ENCODE measurements around the gene GALNTL6. TPM values are rescaled to one million over a fixed set of nuclear protein-coding genes. Genes with fewer than 3 reads are reported as not detected.

GALNTL6 gene
- total and polyA plus RNA-seq, 3 experiments from 2014 or later, result not detected

- H3K36me3 ChIP-seq (ENCODE audit: insufficient read depth, low read length), result no peaks in the 10 kb centered on the region
- POLR2A ChIA-PET, result no interaction called here
- H3K27me3 Mint-ChIP-seq, result no peaks in the 10 kb centered on the region
- H3K4me1 Mint-ChIP-seq, result no peaks in the 10 kb centered on the region
- H3K4me3 Mint-ChIP-seq, result no peak overlapping the region
- no peak overlapping the region for H3K27ac Mint-ChIP-seq
- no peaks in the 10 kb centered on the region for H3K36me3 Mint-ChIP-seq
- H3K4me1 ChIP-seq (ENCODE audit: insufficient read depth, low read length), result no peaks in the 10 kb centered on the region
- CTCF ChIA-PET, result no interaction called here
- no peak overlapping the region for H3K4me3 ChIP-seq (ENCODE audit: low read length)
- no peaks in the 10 kb centered on the region for H3K9me3 ChIP-seq (ENCODE audit: low read length)
- no peak overlapping the region for H3K27ac ChIP-seq (ENCODE audit: low read depth, low read length)
- peaks cover 2 to 11% (median 5%) of the 10 kb centered on the region in 5 donors for H3K9me3 Mint-ChIP-seq
- DNase-seq, result no peak
- no peaks in the 10 kb centered on the region for H3K27me3 ChIP-seq (ENCODE audit: insufficient read depth, low read length, poor library complexity, severe bottlenecking)
These were observed 708.0 kb downstream of the GALNTL6 start for GRCh38 chr4:172521248-172521647.

GRCh38 chr4:172521680-172522079 lies 708.5 kb downstream of the GALNTL6 start:
- Histone ChIP-seq H3K4me1 (ENCODE audit: insufficient read depth, low read length) (no peaks in the 10 kb centered on the region), H3K36me3 (ENCODE audit: insufficient read depth, low read length) (no peaks in the 10 kb centered on the region), H3K27me3 (ENCODE audit: insufficient read depth, low read length, poor library complexity, severe bottlenecking) (no peaks in the 10 kb centered on the region), H3K9me3 (ENCODE audit: low read length) (no peaks in the 10 kb centered on the region), H3K27ac (ENCODE audit: low read depth, low read length) (no peak overlapping the region), H3K4me3 (ENCODE audit: low read length) (no peak overlapping the region)
- H3K27ac Mint-ChIP-seq, result no peak overlapping the region
- H3K36me3 Mint-ChIP-seq, result no peaks in the 10 kb centered on the region
- ChIA-PET CTCF (no interaction called here), POLR2A (no interaction called here)
- H3K4me1 Mint-ChIP-seq, result no peaks in the 10 kb centered on the region
- H3K27me3 Mint-ChIP-seq, result no peaks in the 10 kb centered on the region
- peaks cover 2 to 7% (median 5%) of the 10 kb centered on the region in 5 donors for H3K9me3 Mint-ChIP-seq
- DNase-seq, result no peak
- no peak overlapping the region for H3K4me3 Mint-ChIP-seq

- Mint-ChIP-seq H3K36me3 (no peaks in the 10 kb centered on the region), H3K9me3 (peaks cover 0 to 41% (median 6%) of the 10 kb centered on the region in 5 donors), H3K4me3 (no peak overlapping the region), H3K27me3 (no peaks in the 10 kb centered on the region), H3K4me1 (no peaks in the 10 kb centered on the region), H3K27ac (no peak overlapping the region)
- no peak for DNase-seq
- ChIA-PET CTCF (no interaction called here), POLR2A (no interaction called here)
- Histone ChIP-seq H3K4me1 (ENCODE audit: insufficient read depth, low read length) (no peaks in the 10 kb centered on the region), H3K36me3 (ENCODE audit: insufficient read depth, low read length) (no peaks in the 10 kb centered on the region), H3K9me3 (ENCODE audit: low read length) (no peaks in the 10 kb centered on the region), H3K27ac (ENCODE audit: low read depth, low read length) (no peak overlapping the region), H3K27me3 (ENCODE audit: insufficient read depth, low read length, poor library complexity, severe bottlenecking) (no peaks in the 10 kb centered on the region), H3K4me3 (ENCODE audit: low read length) (no peak overlapping the region)
These were observed 730.0 kb downstream of the GALNTL6 start for GRCh38 chr4:172543249-172543648.

GRCh38 chr4:172546782-172547181 lies 733.6 kb downstream of the GALNTL6 start:
- no peak overlapping the region for H3K27ac Mint-ChIP-seq
- ChIA-PET CTCF (no interaction called here), POLR2A (no interaction called here)
- DNase-seq, result no peak
- no peaks in the 10 kb centered on the region for H3K27me3 Mint-ChIP-seq
- H3K27me3 ChIP-seq (ENCODE audit: insufficient read depth, low read length, poor library complexity, severe bottlenecking), result no peaks in the 10 kb centered on the region
- peaks cover 0 to 18% (median 3%) of the 10 kb centered on the region in 5 donors for H3K9me3 Mint-ChIP-seq
- no peaks in the 10 kb centered on the region for H3K9me3 ChIP-seq (ENCODE audit: low read length)
- H3K4me1 Mint-ChIP-seq, result no peaks in the 10 kb centered on the region
- no peak overlapping the region for H3K27ac ChIP-seq (ENCODE audit: low read depth, low read length)
- H3K36me3 Mint-ChIP-seq, result no peaks in the 10 kb centered on the region
- H3K4me1 ChIP-seq (ENCODE audit: insufficient read depth, low read length), result no peaks in the 10 kb centered on the region
- no peak overlapping the region for H3K4me3 Mint-ChIP-seq
- no peak overlapping the region for H3K4me3 ChIP-seq (ENCODE audit: low read length)
- H3K36me3 ChIP-seq (ENCODE audit: insufficient read depth, low read length), result no peaks in the 10 kb centered on the region

- no peaks in the 10 kb centered on the region for H3K4me1 ChIP-seq (ENCODE audit: insufficient read depth, low read length)
- no peaks in the 10 kb centered on the region for H3K9me3 ChIP-seq (ENCODE audit: low read length)
- CTCF ChIA-PET, result no interaction called here
- H3K27ac ChIP-seq (ENCODE audit: low read depth, low read length), result no peak overlapping the region
- H3K4me3 Mint-ChIP-seq, result no peak overlapping the region
- no peak overlapping the region for H3K4me3 ChIP-seq (ENCODE audit: low read length)
- H3K36me3 Mint-ChIP-seq, result no peaks in the 10 kb centered on the region
- H3K27ac Mint-ChIP-seq, result no peak overlapping the region
- no peaks in the 10 kb centered on the region for H3K27me3 ChIP-seq (ENCODE audit: insufficient read depth, low read length, poor library complexity, severe bottlenecking)
- no peaks in the 10 kb centered on the region for H3K4me1 Mint-ChIP-seq
- H3K36me3 ChIP-seq (ENCODE audit: insufficient read depth, low read length), result no peaks in the 10 kb centered on the region
- peaks cover 0 to 14% (median 3%) of the 10 kb centered on the region in 5 donors for H3K9me3 Mint-ChIP-seq
- no peak for DNase-seq
- H3K27me3 Mint-ChIP-seq, result no peaks in the 10 kb centered on the region
- POLR2A ChIA-PET, result no interaction called here
These were observed 734.5 kb downstream of the GALNTL6 start for GRCh38 chr4:172547724-172548123.

GRCh38 chr4:172553216-172553615 lies 740.0 kb downstream of the GALNTL6 start:
- CTCF ChIA-PET, result no interaction called here
- Histone ChIP-seq H3K27me3 (ENCODE audit: insufficient read depth, low read length, poor library complexity, severe bottlenecking) (no peaks in the 10 kb centered on the region), H3K36me3 (ENCODE audit: insufficient read depth, low read length) (no peaks in the 10 kb centered on the region), H3K4me1 (ENCODE audit: insufficient read depth, low read length) (no peaks in the 10 kb centered on the region), H3K9me3 (ENCODE audit: low read length) (no peaks in the 10 kb centered on the region), H3K4me3 (ENCODE audit: low read length) (no peak overlapping the region), H3K27ac (ENCODE audit: low read depth, low read length) (no peak overlapping the region)
- H3K27ac Mint-ChIP-seq, result no peak overlapping the region
- H3K4me1 Mint-ChIP-seq, result no peaks in the 10 kb centered on the region
- DNase-seq, result no peak
- H3K9me3 Mint-ChIP-seq, result peaks cover under 1 to 12% (median 3%) of the 10 kb centered on the region in 5 donors
- no peaks in the 10 kb centered on the region for H3K36me3 Mint-ChIP-seq
- H3K27me3 Mint-ChIP-seq, result no peaks in the 10 kb centered on the region
- H3K4me3 Mint-ChIP-seq, result no peak overlapping the region
- POLR2A ChIA-PET, result no interaction called here

- Mint-ChIP-seq H3K27ac (no peak overlapping the region), H3K36me3 (no peaks in the 10 kb centered on the region), H3K4me1 (no peaks in the 10 kb centered on the region), H3K4me3 (no peak overlapping the region), H3K9me3 (peaks cover 1 to 14% (median 3%) of the 10 kb centered on the region in 5 donors), H3K27me3 (no peaks in the 10 kb centered on the region)
- Histone ChIP-seq H3K27me3 (ENCODE audit: insufficient read depth, low read length, poor library complexity, severe bottlenecking) (no peaks in the 10 kb centered on the region), H3K4me1 (ENCODE audit: insufficient read depth, low read length) (no peaks in the 10 kb centered on the region), H3K9me3 (ENCODE audit: low read length) (no peaks in the 10 kb centered on the region), H3K4me3 (ENCODE audit: low read length) (no peak overlapping the region), H3K36me3 (ENCODE audit: insufficient read depth, low read length) (no peaks in the 10 kb centered on the region), H3K27ac (ENCODE audit: low read depth, low read length) (no peak overlapping the region)
- POLR2A ChIA-PET, result no interaction called here
- no peak for DNase-seq
- CTCF ChIA-PET, result no interaction called here
These were observed 741.4 kb downstream of the GALNTL6 start for GRCh38 chr4:172554588-172554987.

GRCh38 chr4:172555725-172556124 lies 742.5 kb downstream of the GALNTL6 start:
- no peaks in the 10 kb centered on the region for H3K27me3 ChIP-seq (ENCODE audit: insufficient read depth, low read length, poor library complexity, severe bottlenecking)
- H3K4me1 ChIP-seq (ENCODE audit: insufficient read depth, low read length), result no peaks in the 10 kb centered on the region
- ChIA-PET POLR2A (no interaction called here), CTCF (no interaction called here)
- H3K9me3 ChIP-seq (ENCODE audit: low read length), result no peaks in the 10 kb centered on the region
- no peak for DNase-seq
- no peaks in the 10 kb centered on the region for H3K36me3 ChIP-seq (ENCODE audit: insufficient read depth, low read length)
- H3K4me3 ChIP-seq (ENCODE audit: low read length), result no peak overlapping the region
- no peaks in the 10 kb centered on the region for H3K4me1 Mint-ChIP-seq
- H3K27ac Mint-ChIP-seq, result no peak overlapping the region
- H3K9me3 Mint-ChIP-seq, result peaks cover 0 to 14% (median 9%) of the 10 kb centered on the region in 5 donors
- H3K27me3 Mint-ChIP-seq, result no peaks in the 10 kb centered on the region
- H3K36me3 Mint-ChIP-seq, result no peaks in the 10 kb centered on the region
- no peak overlapping the region for H3K27ac ChIP-seq (ENCODE audit: low read depth, low read length)
- no peak overlapping the region for H3K4me3 Mint-ChIP-seq

GRCh38 chr4:172573899-172574298 lies 760.7 kb downstream of the GALNTL6 start:
- Histone ChIP-seq H3K4me1 (ENCODE audit: insufficient read depth, low read length) (no peaks in the 10 kb centered on the region), H3K27me3 (ENCODE audit: insufficient read depth, low read length, poor library complexity, severe bottlenecking) (no peaks in the 10 kb centered on the region), H3K4me3 (ENCODE audit: low read length) (no peak overlapping the region), H3K9me3 (ENCODE audit: low read length) (no peaks in the 10 kb centered on the region), H3K36me3 (ENCODE audit: insufficient read depth, low read length) (no peaks in the 10 kb centered on the region), H3K27ac (ENCODE audit: low read depth, low read length) (no peak overlapping the region)
- no peak for DNase-seq
- Mint-ChIP-seq H3K4me3 (no peak overlapping the region), H3K27me3 (no peaks in the 10 kb centered on the region), H3K4me1 (no peaks in the 10 kb centered on the region), H3K36me3 (no peaks in the 10 kb centered on the region), H3K27ac (no peak overlapping the region), H3K9me3 (peaks cover 3 to 12% (median 9%) of the 10 kb centered on the region in 5 donors)
- ChIA-PET POLR2A (no interaction called here), CTCF (no interaction called here)

Measured in CD8-positive, alpha-beta memory T cell (primary cell).